Inflammatory macrophage (primary cell): ENCODE data around the gene HINFP.
"Not testable (repeated sequence)": the region's sequence is repeated elsewhere in the genome, so short reads cannot be mapped to it uniquely, and the experiment has no call there.

ENCODE experiments used
- DNase-seq, 2 donors: peaks; one replicate each; pipeline ENCODE4 v3.0.0-alpha.2; 2020 to 2022

Gene HINFP

DNA sequence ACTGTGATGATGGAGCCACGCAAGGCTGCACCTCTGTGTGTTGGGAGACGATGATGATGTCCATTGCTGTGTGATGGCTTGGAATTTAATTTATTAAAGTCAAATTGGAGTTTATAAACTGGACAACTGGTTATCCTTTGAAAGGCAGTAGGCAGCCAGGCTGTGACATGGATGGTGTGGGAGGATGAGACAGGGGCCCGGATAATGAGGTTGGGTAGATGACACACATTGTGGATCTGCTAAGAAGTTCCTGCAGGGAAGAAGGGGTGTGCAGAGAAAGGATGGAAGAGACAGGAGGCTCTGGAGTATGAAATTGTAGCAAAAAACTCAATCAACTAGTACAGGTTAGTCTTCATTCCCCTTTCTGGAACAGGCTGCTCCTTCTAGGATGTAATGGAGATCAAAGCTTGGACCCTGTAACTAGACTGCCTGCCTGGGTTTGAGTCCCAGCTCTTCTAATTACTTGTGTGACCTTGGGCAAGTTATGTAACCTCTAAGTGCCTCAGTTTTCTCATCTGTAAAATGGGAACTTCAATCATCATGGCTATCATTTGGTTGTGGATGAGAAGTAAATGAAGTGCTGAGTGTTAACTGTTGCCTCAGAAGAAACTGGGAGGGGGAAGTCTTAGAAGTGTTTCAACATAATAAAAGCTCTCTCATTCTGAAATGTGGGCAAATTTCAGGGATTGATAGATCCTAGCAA is 4.2 kb upstream of the HINFP start:
- peak; percentile 28 to 43 for DNase-seq

DNA sequence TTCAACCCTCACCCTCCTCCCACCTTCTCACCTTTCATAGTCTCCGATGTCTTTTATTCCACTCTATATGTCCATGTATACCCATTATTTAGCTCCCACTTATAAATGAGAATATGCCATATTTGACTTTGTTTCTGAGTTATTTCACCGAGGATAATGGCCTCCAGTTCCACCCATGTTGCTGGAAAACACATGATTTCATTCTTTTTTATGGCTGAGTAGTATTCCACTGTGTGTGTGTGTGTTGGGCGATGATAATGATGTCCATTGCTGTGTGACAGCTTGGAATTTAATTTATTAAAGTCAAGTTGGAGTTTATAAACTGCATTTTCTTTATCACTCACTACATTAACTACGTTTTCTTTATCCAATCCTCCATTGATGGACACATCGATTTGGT is 3.2 kb upstream of the HINFP start:
- DNase-seq = no peak

DNA sequence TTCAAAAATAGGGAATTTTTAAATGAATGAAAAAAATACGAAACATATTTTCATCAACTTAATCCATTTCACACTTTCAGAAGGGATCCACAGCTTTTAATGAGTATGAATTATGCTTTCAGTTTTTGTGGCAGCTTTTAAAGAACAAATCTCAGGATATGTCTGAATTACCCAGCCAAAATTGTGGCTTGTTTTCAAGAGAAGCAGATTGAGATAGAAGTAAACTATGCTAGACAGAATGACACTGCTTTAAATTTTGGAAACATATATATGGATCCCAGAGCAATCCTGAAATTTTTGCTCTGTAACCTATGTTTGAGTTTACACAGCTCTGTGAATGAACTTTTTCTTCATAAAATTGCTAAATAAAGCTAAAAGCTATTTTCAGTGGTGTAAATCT is 2.4 kb upstream of the HINFP start:
- no peak for DNase-seq

DNA sequence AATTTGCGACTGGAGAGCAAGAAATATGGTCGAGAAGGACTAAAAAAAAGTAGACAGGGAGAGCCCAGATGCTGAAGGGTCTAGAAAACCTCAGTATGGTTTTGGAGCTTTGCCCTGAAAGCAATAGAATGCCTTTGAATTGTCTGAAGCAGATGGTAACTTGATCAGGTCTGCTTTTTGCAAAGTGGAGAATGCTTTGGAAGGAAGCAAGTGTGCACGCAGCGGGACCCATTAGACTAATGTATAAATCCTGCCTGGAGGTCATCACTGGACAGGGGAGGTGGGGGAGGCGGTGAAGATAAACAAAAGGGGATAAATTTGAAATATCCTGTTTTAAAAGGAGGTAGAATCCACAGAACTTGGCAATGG is 757 bp upstream of the HINFP start:
- DNase-seq = no peak

- DNase-seq = no peak
Observed at GRCh38 chr11:119121811-119122124, 388 bp downstream of the HINFP start.

DNA sequence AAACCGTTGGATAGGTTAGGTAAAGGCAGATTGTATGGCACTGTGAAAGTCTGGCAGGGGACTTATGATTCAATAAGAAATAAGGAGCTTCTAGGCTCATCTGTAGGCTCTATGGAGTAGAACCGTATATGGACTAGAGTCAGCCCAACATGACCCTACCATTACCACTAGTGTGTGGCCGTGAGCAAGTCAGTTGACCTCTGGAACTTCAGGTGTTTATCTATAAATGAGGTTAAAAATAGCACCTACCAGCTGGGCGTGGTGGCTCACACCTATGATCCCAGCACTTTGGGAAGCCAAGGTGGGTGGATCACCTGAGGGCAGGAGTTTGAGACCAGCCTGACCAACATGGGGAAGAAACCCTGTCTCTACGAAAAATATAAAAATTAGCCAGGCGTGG is 4.4 kb downstream of the HINFP start:
- DNase-seq = no peak

DNA sequence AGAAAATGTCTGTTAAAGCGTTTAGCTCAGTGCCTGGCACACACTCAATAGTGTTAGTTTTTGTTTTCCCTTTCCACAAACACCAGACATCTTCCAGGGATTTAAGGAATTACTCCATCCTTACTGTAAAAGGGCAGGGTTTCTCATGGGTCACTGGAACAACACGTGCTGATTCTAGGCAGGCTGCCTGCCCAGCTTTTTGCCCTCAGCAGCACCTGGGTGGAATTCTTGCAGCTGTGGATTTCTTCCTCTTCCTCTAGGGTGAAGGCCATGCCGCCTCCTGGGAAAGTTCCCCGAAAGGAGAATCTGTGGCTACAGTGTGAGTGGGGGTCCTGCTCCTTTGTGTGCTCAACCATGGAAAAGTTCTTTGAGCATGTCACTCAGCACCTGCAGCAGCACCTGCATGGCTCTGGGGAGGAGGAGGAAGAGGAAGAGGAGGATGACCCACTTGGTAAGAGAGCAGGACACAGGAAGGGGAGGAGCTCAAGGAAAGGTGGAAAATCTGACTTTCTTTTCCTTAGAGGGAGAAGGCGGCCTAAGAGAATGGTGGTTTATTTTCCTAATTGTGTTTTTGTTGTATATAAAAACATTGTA is 5.4 kb downstream of the HINFP start:
- no peak for DNase-seq

DNA sequence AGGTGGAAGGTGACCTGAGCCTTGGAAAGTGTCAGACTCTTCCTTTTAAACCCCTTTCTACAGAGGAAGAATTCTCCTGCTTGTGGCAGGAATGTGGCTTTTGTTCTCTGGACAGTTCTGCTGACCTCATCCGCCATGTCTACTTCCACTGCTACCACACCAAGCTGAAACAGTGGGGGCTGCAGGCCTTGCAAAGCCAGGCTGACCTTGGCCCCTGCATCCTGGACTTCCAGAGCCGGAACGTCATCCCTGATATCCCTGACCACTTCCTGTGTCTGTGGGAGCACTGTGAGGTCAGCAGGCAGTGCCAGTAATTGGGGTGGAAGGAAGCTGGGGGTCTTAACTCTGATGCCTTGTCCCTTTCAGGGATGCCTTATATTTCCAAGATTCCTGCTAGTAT is 9.3 kb downstream of the HINFP start:
- DNase-seq = no peak

GRCh38 chr11:119134389-119134978 is 13.1 kb downstream of the HINFP start:
- peak; percentile 73 to 76 for DNase-seq

DNA sequence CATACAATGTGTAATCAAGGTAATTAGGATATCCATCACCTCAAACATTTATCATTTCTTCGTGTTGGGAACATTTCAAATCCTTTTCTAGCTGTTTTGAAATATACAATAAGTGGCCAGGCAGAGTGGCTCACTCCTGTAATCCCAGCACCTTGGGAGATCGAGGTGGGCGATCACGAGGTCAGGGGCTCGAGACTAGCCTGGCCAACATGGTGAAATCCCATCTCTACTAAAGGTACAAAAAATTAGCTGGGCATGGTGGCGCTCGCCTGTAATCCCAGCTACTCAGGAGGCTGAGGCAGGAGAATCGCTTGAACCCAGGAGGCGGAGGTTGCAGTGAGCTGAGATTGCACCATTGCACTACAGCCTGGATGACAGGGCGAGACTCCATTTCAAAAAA is 17.9 kb downstream of the HINFP start:
- not testable (repeated sequence) for DNase-seq

- DNase-seq = peak; percentile 57 to 63
Observed at GRCh38 chr11:119144825-119145486, 23.6 kb downstream of the HINFP start.

GRCh38 chr11:119145551-119145950 is 24.2 kb downstream of the HINFP start:
- no peak for DNase-seq

GRCh38 chr11:119147604-119148333 is 26.4 kb downstream of the HINFP start:
- DNase-seq = no peak

DNA sequence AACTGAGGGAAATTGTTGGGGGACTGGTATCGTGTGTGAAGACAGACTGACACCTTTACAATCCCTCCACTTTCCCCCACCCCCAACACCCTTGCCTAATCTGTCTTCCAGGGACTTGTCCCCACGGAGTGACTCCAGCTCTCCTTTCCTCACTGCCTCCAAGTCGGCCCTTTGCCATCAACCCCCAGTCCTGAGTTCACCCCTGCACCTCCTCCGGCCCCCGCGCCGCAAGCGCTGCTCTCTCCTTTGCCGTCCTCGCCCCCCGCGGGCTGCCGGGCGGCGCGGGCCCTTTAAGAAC is 27.3 kb downstream of the HINFP start:
- no peak for DNase-seq

DNA sequence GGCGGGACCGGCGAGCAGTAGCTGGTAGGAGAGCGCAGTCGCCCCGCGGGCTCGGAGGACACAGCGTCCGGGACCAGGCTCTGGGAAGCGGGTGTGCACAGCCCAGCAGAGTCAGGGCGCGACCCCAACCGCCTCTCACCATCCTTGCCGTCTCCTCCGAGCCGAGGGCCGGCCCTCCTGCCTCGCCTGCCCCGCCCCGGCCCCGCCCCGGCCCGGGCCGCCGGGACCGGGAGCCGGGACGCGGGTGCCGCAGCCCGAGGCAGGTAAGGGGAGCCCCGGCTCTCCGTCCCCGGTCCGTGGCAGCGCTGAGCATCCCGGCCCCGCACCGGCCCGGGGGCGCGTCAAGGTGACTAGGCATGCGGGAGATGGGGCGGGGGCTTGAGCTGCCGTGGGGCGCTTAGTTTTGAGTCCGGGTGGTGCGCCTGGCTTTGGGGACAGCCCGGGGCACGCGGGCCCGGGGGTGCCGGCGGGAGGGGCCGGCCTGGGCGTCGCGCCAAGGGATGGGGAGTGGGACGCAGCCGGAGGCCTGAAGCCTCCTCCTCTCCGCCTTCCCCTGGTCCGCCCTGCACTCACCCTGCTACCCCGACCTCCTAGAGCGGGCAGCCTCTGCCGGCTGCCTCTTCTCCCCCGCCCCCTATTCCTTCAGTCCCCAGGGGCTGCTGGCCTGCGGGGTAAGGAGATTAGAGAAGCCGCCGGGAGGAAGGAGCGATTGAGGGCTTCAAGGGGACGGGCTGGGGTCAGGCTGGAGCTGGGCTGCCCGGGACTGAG is 27.8 kb downstream of the HINFP start, which contains the start of gene ABCG4:
TSS of gene ABCG4 (plus strand) at position 35 of the 768 bp plus-strand sequence. CDS start 914 bp downstream, outside the sequence.
- no peak for DNase-seq

- DNase-seq = no peak
Observed at GRCh38 chr11:119149786-119150275, 28.5 kb downstream of the HINFP start.

- no peak for DNase-seq
Observed at GRCh38 chr11:119152043-119152442, 30.7 kb downstream of the HINFP start.

GRCh38 chr11:119152604-119153003 is 31.2 kb downstream of the HINFP start:
- DNase-seq = no peak

DNA sequence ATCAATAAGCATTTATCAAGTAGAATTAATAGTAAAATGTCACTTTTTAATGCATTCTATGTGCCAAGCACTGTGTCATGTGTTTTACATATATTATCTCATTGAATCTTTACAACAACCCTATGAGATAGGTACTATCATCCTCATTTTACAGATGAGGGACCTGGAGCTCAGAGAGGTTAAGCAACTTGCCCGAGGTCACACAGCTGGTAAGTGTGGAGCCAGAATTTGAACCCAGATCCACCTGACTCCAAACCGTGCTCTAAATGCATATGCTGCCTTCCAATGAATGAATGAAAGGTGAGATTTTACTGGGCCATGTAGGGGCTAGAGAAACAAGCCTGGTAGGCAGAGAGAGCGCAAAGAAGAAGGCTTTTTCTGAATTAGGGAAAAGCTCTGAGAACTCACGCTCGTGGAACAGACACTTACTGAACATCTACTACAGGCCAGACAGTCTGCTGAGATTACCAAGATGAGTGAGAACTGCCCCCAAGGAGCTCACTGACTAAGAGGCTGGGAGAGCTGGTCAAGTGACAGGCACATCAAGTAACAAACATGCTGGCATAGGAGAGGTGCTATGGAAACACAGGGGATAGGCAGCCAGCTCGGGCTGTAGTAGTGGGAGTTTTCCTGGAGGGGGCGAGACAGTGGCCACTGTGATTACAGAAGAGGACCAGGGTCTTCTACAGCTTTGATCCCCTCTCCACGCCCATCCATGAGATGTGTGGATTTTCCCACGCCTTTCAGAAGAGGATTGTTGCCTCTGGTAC is 31.9 kb downstream of the HINFP start:
- DNase-seq = no peak

DNA sequence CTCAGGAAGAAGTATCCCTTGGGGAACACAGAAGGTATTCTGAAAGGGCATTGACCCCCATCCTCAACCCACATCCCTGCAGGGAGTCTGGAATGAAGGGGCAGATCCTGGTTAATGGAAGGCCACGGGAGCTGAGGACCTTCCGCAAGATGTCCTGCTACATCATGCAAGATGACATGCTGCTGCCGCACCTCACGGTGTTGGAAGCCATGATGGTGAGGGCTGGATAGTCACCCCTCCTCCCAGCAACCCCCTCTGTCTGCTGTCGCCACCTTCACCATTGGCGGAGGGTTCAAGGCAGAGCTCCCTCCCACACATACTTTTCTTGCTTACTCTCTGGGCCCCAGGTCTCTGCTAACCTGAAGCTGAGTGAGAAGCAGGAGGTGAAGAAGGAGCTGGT is 32.8 kb downstream of the HINFP start:
- DNase-seq = no peak

- peak in 1 of 2 donors; percentile 29 for DNase-seq
Observed at GRCh38 chr11:119155733-119156492, 34.5 kb downstream of the HINFP start.
